Stomach (tissue), 9 donors: ENCODE data around the gene KCNV2. TPM values are rescaled to one million over a fixed set of nuclear protein-coding genes. Genes with fewer than 3 reads are reported as not detected.

ENCODE experiments used
- DNase-seq, 2 donors: peaks; one replicate each; pipeline versions ENCODE4 v3.0.0 to v3.0.0-alpha.2; 2013 to 2019
- H3K27ac ChIP-seq, 5 donors: fragments of 200-600 bp in 4 of 5; sonication (generic) in 4 of 5; one replicate each; pipeline ENCODE4 v1.5.1; 2013 to 2019; ENCODE audit warnings: mild to moderate bottlenecking in 1 of 5, moderate library complexity in 1 of 5
- H3K27me3 ChIP-seq, 3 donors: fragments of 200-600 bp; sonication (generic); one replicate each; pipeline ENCODE4 v1.5.1; 2017 to 2019; ENCODE audit warnings: mixed run types in 1 of 3
- H3K36me3 ChIP-seq, 4 donors: fragments of 200-600 bp; sonication (generic); 1 replicate in 3 of 4; 2 replicates in 1 of 4; pipeline ENCODE4 v1.5.1; 2016 to 2019
- H3K4me1 ChIP-seq, 4 donors: fragments of 200-600 bp; sonication (generic); one replicate each; pipeline ENCODE4 v1.5.1; 2016 to 2019
- H3K4me3 ChIP-seq, 4 donors: fragments of 200-600 bp; sonication (generic) in 3 of 4; one replicate each; pipeline ENCODE4 v1.5.1; 2016 to 2019; ENCODE audit warnings: mild to moderate bottlenecking in 1 of 4
- H3K9me3 ChIP-seq, 4 donors: fragments of 200-600 bp; sonication (generic); one replicate each; pipeline ENCODE4 v1.5.1; 2016 to 2019
- CTCF ChIP-seq, 7 experiments: fragments of 450-650 bp in 4 of 7; fragments of 200-600 bp in 3 of 7; sonication (generic) in 3 of 7; IDR thresholded peaks; one replicate each; pipeline ENCODE4 v1.5.1; 2016 to 2019; ENCODE audit warnings: antibody characterized with exemption in 7 of 7, control low read depth in 2 of 7, mild to moderate bottlenecking in 1 of 7
- EP300 ChIP-seq: sonication (generic); formaldehyde crosslinking; IDR thresholded peaks from one replicate; pipeline ENCODE4 v1.6.1; 2017; ENCODE audit warnings: antibody characterized with exemption
- POLR2A ChIP-seq, 4 donors: fragments of 450-650 bp; IDR thresholded peaks; one replicate each; pipeline ENCODE4 v1.6.1; 2016; ENCODE audit warnings: antibody characterized with exemption in 4 of 4, control low read depth in 2 of 4, mild to moderate bottlenecking in 1 of 4, moderate library complexity in 1 of 4
- POLR2AphosphoS5 ChIP-seq, 3 donors: sonication (generic); formaldehyde crosslinking; IDR thresholded peaks; one replicate each; pipeline ENCODE4 v1.6.1; 2016; ENCODE audit warnings: antibody characterized with exemption in 3 of 3
- WGBS, 5 donors: extraction: QIAGEN DNeasy Blood & Tissue Kit in 3 of 5; methylation state at CpG; one replicate each; pipeline versions ENCODE4 v1.1.5 to v1.1.7; 2013 to 2018; 5-methylcytosine and 5-hydroxymethylcytosine counted together
- intact Hi-C: fragments of 100-400 bp; cut with DNase I; formaldehyde crosslinking; loops from one replicate; pipeline ENCODE4 v1.15.1; 2023; ENCODE audit warnings: low total_unique reads
- polyA plus RNA-seq, 3 donors: library from polyadenylated mRNA; stranded (reverse); fragments of 200-250 nt; gene quantifications; one replicate each; pipeline ENCODE4 v1.2.3, GENCODE V29; 2013
- total RNA-seq, 5 donors: library from RNA; depleted of rRNA; stranded (reverse); fragments of >200 nt; gene quantifications; one replicate each; pipeline versions ENCODE4 v1.1.0 to v1.2.3, GENCODE V29; 2014 to 2016
- donor health status: healthy with polysubstance abuse.
- donor health status: Bipolar disorder and iron deficiency.
- donor health status: healthy.

The KCNV2 gene
- total and polyA plus RNA-seq, 8 donors = not detected

- TF ChIP-seq CTCF (IDR thresholded peaks at IDR 0.05) (no peak), EP300 (no peak), POLR2A (IDR thresholded peaks at IDR 0.05) (no peak), POLR2AphosphoS5 (IDR thresholded peaks at IDR 0.05) (no peak)
- no peak for DNase-seq
- intact Hi-C loops = no loop called here
- Histone ChIP-seq H3K4me1 (no peaks in the 10 kb centered on the region), H3K9me3 (no peaks in the 10 kb centered on the region), H3K27ac (no peak overlapping the region), H3K27me3 (no peaks in the 10 kb centered on the region), H3K36me3 (no peaks in the 10 kb centered on the region), H3K4me3 (no peak overlapping the region)
- WGBS, 5 donors = 75 to 87% (median 82%) methylated on average over 3 to 4 of the region's 4 CpGs
Observed at GRCh38 chr9:2686911-2687310, 30.4 kb upstream of the KCNV2 start.

- no peak overlapping the region for H3K27ac ChIP-seq
- WGBS, 5 donors = 84 to 96% (median 91%) methylated on average over 3 of the region's 3 CpGs
- no peak overlapping the region for H3K4me3 ChIP-seq
- H3K9me3 ChIP-seq = no peaks in the 10 kb centered on the region
- H3K4me1 ChIP-seq = no peaks in the 10 kb centered on the region
- TF ChIP-seq CTCF (IDR thresholded peaks at IDR 0.05) (no peak), POLR2A (IDR thresholded peaks at IDR 0.05) (no peak), POLR2AphosphoS5 (IDR thresholded peaks at IDR 0.05) (no peak), EP300 (no peak)
- H3K27me3 ChIP-seq = no peaks in the 10 kb centered on the region
- DNase-seq = no peak
- H3K36me3 ChIP-seq = no peaks in the 10 kb centered on the region
- intact Hi-C loops = no loop called here
Observed at GRCh38 chr9:2688636-2689035, 28.7 kb upstream of the KCNV2 start.

DNA sequence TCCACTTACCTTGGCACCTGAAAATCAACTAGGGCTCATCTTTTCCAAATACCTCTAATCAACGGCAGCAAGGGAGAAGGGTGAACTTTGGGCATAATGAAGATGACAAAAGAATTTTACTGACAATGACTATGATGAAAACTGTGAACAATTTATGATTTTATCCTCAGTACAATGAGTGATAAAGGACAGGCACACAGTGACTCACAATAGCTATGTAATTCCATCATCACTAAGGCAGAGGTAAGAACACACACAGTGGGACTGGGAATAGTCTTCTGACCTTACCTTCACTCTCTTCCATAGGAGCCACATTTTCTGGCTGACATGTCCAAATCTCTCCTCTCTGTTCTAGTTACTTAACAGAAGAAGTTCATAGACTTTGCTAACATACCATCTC, 26.1 kb upstream of the KCNV2 start:
- Histone ChIP-seq H3K36me3 (no peaks in the 10 kb centered on the region), H3K27ac (no peak overlapping the region), H3K9me3 (no peaks in the 10 kb centered on the region), H3K27me3 (no peaks in the 10 kb centered on the region), H3K4me1 (no peaks in the 10 kb centered on the region), H3K4me3 (no peak overlapping the region)
- intact Hi-C loops = no loop called here
- DNase-seq = no peak
- TF ChIP-seq CTCF (IDR thresholded peaks at IDR 0.05) = no peak
- TF ChIP-seq EP300 = no peak
- TF ChIP-seq POLR2AphosphoS5 (IDR thresholded peaks at IDR 0.05) = no peak
- TF ChIP-seq POLR2A (IDR thresholded peaks at IDR 0.05) = no peak
- 82 to 92% (median 90%) methylated on average over 1 of the region's 1 CpG for WGBS, 5 donors

DNA sequence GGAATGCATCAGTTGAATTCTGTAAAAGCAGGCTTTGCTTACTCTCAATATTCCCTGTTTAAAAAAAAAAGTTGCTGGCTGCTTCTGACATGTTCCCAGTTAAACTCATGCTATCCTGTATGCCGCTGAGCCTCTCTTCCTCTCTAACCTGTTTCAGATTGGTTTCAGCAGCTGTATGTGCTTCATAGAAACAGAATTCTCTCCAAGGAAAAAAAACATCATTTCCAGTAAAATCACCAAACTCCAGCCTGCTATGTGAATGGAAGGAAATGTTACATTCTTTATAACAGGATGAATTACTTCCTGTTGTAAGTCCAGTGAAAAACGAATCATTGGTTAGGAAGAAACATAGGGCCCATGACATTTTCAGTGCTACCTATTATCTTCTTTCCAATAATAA, 25.7 kb upstream of the KCNV2 start:
- no peaks in the 10 kb centered on the region for H3K27me3 ChIP-seq
- 62 to 82% (median 77%) methylated on average over 2 of the region's 2 CpGs for WGBS, 5 donors
- H3K36me3 ChIP-seq = no peaks in the 10 kb centered on the region
- no peak overlapping the region for H3K27ac ChIP-seq
- no peak for TF ChIP-seq POLR2AphosphoS5 (IDR thresholded peaks at IDR 0.05)
- no peak for TF ChIP-seq EP300
- TF ChIP-seq CTCF (IDR thresholded peaks at IDR 0.05) = no peak
- no peak for TF ChIP-seq POLR2A (IDR thresholded peaks at IDR 0.05)
- no peak overlapping the region for H3K4me3 ChIP-seq
- intact Hi-C loops = no loop called here
- peak in 1 of 2 donors; percentile 18 for DNase-seq
- no peaks in the 10 kb centered on the region for H3K4me1 ChIP-seq
- H3K9me3 ChIP-seq = no peaks in the 10 kb centered on the region
